Measurements from ENCODE around the gene RNF43. TPM values are rescaled to one million over a fixed set of nuclear protein-coding genes. Genes with fewer than 3 reads are reported as not detected.

Gene RNF43
- total and polyA plus RNA-seq, 2 of the 13 experiments (the other 11 are each of a cell fraction or from before 2014, with no cell fraction given) = 31.0 to 53.4 TPM

DNA sequence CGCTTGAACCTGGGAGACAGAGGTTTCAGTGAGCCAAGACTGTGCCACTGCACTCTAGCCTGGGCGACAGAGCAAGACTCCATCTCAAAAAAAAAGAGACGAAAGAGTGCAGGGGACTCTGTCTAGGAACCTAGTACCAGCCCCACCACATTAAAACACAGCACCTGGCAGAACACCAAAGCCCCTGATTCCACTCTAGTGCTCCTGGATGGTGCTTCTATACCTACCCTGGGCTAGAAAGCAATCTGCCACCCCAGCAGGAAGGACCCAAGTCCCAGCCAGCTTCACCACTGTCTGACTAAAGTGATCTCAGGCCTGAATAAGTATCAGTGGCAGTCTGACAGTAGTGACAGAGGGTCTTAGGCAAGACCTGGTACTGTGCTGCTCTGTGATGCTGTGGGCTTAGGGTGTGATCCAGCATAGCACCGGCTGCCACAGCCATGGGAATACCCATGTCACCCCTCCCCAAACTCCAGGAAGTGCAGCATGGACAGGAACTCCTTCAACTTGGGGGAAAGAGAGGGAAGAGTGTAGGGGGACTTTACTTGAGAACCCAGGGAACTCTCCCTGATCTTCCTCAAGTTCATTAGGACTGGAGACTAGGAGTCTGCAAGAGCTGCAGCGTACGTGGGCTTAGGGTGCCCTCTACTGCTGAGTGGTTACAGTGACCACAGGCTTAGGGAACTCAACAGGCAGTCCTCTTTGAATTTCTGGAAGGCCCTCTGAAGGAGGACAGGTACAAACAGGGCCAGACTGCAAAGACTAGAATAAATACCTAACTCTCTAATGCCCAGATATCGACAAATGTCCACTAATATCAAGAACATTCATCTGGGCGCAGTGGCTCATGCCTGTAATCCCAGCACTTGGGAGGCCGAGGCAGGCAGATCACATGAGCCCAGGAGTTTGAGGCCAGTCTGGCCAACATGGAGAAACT is 30.0 kb upstream of the RNF43 start (continued):
- TF ChIP-seq, protein P1, sequence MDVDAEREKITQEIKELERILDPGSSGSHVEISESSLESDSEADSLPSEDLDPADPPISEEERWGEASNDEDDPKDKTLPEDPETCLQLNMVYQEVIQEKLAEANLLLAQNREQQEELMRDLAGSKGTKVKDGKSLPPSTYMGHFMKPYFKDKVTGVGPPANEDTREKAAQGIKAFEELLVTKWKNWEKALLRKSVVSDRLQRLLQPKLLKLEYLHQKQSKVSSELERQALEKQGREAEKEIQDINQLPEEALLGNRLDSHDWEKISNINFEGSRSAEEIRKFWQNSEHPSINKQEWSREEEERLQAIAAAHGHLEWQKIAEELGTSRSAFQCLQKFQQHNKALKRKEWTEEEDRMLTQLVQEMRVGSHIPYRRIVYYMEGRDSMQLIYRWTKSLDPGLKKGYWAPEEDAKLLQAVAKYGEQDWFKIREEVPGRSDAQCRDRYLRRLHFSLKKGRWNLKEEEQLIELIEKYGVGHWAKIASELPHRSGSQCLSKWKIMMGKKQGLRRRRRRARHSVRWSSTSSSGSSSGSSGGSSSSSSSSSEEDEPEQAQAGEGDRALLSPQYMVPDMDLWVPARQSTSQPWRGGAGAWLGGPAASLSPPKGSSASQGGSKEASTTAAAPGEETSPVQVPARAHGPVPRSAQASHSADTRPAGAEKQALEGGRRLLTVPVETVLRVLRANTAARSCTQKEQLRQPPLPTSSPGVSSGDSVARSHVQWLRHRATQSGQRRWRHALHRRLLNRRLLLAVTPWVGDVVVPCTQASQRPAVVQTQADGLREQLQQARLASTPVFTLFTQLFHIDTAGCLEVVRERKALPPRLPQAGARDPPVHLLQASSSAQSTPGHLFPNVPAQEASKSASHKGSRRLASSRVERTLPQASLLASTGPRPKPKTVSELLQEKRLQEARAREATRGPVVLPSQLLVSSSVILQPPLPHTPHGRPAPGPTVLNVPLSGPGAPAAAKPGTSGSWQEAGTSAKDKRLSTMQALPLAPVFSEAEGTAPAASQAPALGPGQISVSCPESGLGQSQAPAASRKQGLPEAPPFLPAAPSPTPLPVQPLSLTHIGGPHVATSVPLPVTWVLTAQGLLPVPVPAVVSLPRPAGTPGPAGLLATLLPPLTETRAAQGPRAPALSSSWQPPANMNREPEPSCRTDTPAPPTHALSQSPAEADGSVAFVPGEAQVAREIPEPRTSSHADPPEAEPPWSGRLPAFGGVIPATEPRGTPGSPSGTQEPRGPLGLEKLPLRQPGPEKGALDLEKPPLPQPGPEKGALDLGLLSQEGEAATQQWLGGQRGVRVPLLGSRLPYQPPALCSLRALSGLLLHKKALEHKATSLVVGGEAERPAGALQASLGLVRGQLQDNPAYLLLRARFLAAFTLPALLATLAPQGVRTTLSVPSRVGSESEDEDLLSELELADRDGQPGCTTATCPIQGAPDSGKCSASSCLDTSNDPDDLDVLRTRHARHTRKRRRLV (CRISPR knock-in tag; IDR thresholded peaks at IDR 0.05) = no peak
- TF ChIP-seq RELA (CRISPR knock-in tag; IDR thresholded peaks at IDR 0.05) = peak; percentile 45; the same call in 1 of the 2 replicates
- TF ChIP-seq ZNF891 (CRISPR knock-in tag; IDR thresholded peaks at IDR 0.05) = no peak
- TF ChIP-seq MZF1 (CRISPR knock-in tag; IDR thresholded peaks at IDR 0.05; ENCODE audit: borderline replicate concordance) = no peak
- no peak for TF ChIP-seq ZNF562 (CRISPR knock-in tag; IDR thresholded peaks at IDR 0.05; ENCODE audit: borderline replicate concordance)
- TF ChIP-seq, protein P2, sequence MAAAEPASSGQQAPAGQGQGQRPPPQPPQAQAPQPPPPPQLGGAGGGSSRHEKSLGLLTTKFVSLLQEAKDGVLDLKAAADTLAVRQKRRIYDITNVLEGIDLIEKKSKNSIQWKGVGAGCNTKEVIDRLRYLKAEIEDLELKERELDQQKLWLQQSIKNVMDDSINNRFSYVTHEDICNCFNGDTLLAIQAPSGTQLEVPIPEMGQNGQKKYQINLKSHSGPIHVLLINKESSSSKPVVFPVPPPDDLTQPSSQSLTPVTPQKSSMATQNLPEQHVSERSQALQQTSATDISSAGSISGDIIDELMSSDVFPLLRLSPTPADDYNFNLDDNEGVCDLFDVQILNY (CRISPR knock-in tag; conservative IDR thresholded peaks at IDR 0.05) = no peak
- no peak for TF ChIP-seq RFXANK (CRISPR knock-in tag; IDR thresholded peaks at IDR 0.05)
- no peak for TF ChIP-seq CCAR2 (optimal IDR thresholded peaks at IDR 0.05; ENCODE audit: low read depth, low read length)
- TF ChIP-seq ZNF3 (CRISPR knock-in tag; IDR thresholded peaks at IDR 0.05) = no peak
- TF ChIP-seq, protein P3, sequence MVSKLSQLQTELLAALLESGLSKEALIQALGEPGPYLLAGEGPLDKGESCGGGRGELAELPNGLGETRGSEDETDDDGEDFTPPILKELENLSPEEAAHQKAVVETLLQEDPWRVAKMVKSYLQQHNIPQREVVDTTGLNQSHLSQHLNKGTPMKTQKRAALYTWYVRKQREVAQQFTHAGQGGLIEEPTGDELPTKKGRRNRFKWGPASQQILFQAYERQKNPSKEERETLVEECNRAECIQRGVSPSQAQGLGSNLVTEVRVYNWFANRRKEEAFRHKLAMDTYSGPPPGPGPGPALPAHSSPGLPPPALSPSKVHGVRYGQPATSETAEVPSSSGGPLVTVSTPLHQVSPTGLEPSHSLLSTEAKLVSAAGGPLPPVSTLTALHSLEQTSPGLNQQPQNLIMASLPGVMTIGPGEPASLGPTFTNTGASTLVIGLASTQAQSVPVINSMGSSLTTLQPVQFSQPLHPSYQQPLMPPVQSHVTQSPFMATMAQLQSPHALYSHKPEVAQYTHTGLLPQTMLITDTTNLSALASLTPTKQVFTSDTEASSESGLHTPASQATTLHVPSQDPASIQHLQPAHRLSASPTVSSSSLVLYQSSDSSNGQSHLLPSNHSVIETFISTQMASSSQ (IDR thresholded peaks at IDR 0.05; ENCODE audit: low read depth) = no peak
- TF ChIP-seq, protein P3 (CRISPR knock-in tag; IDR thresholded peaks at IDR 0.05; ENCODE audit: borderline replicate concordance) = no peak
- no peak for TF ChIP-seq NFYB (CRISPR knock-in tag; IDR thresholded peaks at IDR 0.05)
- TF ChIP-seq, protein P4, sequence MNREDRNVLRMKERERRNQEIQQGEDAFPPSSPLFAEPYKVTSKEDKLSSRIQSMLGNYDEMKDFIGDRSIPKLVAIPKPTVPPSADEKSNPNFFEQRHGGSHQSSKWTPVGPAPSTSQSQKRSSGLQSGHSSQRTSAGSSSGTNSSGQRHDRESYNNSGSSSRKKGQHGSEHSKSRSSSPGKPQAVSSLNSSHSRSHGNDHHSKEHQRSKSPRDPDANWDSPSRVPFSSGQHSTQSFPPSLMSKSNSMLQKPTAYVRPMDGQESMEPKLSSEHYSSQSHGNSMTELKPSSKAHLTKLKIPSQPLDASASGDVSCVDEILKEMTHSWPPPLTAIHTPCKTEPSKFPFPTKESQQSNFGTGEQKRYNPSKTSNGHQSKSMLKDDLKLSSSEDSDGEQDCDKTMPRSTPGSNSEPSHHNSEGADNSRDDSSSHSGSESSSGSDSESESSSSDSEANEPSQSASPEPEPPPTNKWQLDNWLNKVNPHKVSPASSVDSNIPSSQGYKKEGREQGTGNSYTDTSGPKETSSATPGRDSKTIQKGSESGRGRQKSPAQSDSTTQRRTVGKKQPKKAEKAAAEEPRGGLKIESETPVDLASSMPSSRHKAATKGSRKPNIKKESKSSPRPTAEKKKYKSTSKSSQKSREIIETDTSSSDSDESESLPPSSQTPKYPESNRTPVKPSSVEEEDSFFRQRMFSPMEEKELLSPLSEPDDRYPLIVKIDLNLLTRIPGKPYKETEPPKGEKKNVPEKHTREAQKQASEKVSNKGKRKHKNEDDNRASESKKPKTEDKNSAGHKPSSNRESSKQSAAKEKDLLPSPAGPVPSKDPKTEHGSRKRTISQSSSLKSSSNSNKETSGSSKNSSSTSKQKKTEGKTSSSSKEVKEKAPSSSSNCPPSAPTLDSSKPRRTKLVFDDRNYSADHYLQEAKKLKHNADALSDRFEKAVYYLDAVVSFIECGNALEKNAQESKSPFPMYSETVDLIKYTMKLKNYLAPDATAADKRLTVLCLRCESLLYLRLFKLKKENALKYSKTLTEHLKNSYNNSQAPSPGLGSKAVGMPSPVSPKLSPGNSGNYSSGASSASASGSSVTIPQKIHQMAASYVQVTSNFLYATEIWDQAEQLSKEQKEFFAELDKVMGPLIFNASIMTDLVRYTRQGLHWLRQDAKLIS (CRISPR knock-in tag; IDR thresholded peaks at IDR 0.05) = no peak
- no peak for TF ChIP-seq ZNF615 (CRISPR knock-in tag; IDR thresholded peaks at IDR 0.05; ENCODE audit: borderline replicate concordance)
- no peak for TF ChIP-seq ADNP (CRISPR knock-in tag; IDR thresholded peaks at IDR 0.05)
